ENCODE results near the gene CDC123.
A peak's percentile ranks its signal among the peaks of the same experiment; 100 is the strongest.
"Not testable (repeated sequence)": the region's sequence is repeated elsewhere in the genome, so short reads cannot be mapped to it uniquely, and the experiment has no call there.

The CDC123 gene

DNA sequence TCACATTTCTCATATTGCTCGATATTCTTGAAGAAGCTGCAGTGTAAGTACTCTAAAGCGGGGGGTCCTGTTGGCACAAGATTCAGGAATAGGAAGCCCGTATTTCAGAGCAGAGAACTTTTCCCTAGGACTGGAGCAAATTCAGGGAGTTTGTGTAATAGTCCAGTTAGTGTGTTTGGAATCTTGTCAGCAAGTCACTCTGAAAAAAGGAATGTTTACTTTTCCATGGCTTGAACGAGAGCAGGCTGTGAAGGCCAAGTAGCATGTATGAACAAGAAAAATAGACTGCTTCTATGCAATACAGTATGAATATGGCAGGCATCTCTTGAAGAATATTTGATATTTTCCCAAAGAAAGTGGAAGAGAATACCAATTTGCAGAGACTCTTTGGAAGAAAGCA lies 39.8 kb downstream of the CDC123 start:
- no peak for DNase-seq (ENCODE audit: low spot score)

DNA sequence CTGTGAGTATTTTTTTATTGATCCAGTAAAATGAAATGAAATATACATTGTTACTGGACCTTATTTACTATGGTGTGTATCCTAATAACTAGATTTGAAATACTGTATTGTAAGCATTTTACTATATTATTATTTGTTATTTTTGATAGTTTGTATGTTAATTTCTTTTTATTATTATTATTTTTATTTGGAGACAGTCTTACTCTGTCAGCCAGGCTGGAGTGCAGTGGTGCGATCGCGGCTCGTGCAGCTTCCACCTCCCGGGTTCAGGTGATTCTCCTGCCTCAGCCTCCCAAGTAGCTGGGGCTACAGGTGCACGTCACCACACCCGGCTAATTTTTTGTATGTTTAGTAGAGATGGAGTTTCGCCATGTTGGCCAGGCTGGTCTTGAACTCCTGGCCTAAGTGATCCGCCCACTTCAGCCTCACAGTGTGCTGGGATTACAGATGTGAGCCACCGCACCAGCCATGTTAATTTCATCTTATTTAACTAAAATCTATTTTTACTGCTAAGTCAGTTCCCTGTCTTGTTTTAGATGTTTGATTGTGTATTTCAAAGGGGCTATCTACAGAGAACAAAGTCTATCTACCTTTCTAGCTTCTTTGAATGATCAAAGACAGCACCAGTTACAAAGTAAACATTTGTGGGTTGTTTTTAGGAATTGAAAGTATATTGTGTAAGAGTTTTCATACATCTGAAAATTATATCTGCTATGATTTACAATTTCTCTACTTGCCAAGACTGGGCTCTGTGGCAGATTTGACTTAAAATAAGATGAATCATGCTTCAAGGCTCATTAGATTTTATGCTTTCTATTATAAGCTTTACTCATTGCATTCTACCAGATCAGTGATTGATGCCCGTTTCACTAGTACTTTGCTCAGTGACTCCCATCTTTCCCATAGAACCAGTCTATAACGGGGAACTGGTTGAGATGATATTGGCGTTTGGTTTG lies 41.6 kb downstream of the CDC123 start:
- DNase-seq (ENCODE audit: low spot score), result no peak

DNA sequence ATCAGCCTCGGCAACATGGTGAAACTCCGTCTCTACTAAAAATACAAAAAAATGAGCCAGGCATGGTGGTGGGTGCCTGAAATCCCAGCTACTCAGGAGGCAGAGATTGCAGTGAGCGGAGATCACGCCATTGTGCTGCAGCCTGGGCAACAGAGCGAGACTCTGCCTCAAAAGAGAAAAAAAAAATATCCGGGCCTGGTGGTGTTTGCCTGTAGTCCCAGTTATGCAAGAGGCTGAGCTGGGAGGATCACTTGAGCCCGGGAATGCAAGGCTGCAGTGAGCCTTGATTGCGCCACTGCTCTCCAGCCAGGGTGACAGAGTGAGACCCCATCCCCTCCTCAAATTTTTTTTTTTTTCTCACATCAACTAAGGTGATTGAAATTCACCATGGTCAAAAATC lies 42.8 kb downstream of the CDC123 start:
- DNase-seq (ENCODE audit: low spot score), result no peak

DNA sequence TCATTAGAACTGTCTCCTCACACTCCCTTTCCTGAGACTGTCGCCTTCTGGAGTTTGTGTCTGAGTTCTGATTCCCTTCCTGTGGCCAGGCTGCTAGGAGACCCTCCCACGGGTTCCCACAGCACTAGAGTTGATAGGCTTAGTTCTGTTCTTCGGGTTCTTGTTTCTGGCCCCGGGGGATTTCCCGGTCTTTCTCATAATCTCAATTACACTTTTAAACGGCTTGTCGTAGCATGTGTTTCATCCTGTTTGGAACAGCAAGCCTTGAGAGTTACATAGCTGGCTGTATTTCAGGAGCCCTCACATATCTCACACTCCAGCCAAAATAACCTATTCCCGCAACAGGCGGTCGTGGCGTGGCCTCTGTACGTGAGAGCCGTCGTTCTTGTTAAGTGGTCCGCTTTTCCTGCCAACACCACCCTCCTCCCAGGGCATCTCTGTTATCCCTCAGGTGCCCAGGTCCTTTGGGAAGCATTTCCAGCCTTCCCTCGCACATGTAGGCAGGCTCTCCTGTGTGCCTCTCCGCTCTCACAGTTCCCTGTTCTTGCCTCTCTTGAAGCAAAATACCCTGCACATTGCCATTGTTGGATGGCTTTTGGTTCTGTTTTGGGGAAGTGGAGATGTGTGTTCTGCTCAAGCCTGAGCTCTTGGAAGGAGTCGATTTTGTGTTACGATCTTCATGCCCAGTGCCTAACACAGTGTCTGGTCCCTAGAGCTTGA lies 46.0 kb downstream of the CDC123 start:
- no peak for DNase-seq (ENCODE audit: low spot score)

DNA sequence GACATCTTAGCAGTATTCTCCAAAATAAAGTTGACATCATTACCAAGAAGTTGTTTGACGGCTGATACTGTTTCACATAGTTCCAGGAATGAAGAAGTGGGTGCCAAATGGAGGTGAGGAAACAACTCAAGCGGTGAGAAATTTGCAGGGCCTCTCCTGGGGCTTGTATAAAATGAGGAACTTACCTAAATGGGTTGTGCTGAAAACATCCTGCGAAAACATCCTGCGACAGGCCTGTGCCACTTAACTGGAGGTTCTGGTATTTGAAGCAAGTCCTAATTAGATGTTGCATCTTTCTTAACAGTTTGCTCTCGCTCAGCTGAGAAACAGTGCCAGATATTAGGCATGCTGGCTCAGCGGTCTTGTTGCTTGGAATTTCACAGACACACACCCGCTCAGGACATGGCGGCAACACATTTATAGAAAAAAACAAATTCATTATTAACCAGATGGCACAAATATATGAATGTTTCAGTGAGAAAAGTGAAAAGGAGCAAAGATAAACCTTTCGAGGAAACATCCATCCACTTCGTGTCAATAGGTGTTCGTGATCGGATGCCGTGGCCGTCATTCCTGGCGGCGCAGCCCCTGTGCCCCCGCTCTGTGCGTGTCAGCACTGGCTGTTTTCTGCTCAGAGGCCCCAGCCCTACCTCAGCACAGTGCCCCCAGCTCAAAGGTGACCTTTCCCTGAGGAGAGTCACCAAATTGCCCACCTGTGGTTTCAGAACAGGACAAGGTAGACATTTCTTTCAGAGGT lies 48.1 kb downstream of the CDC123 start:
- DNase-seq (ENCODE audit: low spot score), result no peak

DNA sequence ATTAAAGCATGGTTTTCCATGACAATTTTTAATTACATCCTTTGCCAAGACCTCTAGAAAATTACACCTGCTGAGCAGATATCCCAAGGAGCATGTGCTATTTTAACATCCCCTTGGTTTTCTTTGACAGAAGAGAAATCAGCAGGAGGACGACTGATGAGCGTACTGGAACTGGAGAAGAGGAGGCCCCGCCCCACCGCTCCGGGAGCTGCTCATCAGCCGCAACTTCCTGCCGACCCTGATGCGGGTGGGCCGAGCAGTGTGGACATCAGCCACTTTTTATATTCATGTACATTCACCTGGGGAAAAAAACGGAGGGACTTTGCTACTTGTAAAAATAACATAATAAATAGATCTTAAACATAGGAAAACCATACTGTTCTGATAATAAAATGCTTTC lies 54.2 kb downstream of the CDC123 start:
- peak; percentile 32 for DNase-seq (ENCODE audit: low spot score)

DNA sequence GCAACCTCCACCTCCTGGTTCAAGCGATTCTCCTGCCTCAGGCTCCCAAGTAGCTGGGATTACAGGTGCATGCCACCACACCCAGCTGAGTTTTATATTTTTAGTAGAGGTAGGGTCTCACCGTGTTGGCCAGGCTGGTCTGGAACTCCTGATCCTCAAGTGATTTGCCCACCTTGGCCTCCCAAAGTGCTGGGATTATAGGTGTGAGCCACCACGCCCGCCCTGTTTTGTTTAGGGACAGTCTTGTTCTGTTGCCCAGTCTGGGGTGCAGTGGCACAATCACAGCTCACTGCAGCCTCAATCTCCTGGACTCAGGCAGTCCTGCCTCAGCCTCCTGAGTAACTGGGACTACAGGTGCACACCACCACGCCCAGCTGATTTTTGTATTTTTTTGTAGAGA lies 54.7 kb downstream of the CDC123 start:
- not testable (repeated sequence) for DNase-seq (ENCODE audit: low spot score)

DNA sequence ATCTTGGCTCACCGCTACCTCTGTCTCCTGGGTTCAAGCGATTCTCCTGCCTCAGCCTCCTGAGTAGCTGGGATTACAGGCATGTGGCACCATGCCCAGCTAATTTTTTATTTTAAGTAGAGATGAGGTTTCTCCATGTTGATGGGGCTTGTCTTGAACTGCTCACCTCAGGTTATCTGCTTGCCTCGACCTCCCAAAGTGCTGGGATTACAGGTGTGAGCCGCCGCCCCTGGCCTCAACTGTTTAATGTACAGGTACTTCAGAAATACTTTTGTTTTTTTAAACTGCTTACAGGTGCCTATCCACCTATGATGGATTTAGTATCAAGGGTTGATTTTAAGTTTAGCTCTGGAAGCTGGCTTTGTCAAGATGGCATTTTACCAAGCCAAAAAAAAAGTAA lies 55.6 kb downstream of the CDC123 start:
- no peak for DNase-seq (ENCODE audit: low spot score)

DNA sequence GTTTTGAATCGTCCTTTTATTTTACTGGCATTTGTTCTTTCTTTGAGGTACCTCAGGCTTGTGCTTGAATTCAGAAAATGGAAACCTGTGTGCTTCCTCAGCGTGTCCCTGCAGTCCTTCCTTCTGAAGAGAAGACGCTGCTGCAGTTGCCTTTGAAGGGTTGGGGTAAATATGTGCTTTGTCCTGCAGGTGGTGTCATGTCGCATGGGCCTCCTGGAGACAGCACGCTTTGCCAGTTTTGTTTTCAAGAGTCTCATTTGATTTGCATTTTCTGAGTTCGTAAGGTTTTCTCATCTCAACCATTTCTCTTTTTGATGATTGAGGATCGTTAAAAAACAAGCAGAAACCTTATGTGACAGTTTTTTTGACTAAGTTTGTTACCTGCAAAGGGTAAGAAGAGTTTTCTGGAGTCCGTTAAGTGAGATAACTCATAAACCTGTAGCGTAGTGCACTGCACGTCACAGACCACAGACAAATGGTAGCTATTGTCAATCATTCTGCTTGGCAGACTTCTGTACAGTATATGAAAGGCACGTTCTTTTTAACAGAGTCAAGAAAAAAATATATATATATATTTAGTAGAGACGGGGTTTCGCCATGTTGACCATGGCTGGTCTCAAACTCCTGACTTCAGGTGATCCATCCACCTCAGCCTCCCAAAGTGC lies 57.0 kb downstream of the CDC123 start:
- peak; percentile 64 for DNase-seq (ENCODE audit: low spot score)

DNA sequence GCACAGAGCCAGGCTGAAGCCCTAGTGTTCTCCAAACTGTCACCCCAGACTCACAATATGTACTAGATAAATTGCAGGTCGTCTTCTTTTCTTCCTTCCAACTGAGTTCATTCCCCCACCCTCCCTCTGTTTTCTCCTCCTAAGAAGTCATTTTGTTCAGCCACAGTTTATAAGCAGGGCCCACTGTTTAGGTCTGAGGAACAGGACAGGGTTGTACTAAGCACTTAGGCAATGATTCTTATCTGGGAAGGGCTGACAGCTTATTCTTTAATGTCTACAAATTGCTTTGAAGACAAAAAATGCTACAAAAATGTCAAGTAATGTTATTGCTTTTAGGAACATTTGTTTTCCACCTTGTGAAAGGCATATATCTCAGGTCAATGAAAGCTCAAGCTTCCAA lies 59.1 kb downstream of the CDC123 start:
- DNase-seq (ENCODE audit: low spot score), result no peak

DNA sequence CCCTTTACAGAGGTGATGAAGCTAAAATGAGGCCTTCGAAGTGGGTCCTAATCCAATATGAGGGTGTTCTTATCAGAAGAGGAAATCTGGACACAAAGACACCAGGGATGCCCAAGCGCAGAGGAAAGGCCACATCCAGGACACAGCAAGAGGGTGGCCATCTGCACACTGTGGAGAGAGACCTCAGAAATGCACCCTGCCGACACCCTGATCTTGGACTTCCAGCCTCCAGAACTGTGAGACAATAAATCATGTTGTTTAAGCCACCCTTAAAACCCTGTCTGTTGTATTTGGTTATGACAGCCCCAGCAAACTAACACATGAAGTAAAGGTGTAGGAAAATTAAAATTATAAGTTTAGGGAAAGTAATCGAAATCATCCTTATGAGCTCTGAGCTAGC lies 64.0 kb downstream of the CDC123 start:
- no peak for DNase-seq (ENCODE audit: low spot score)

DNA sequence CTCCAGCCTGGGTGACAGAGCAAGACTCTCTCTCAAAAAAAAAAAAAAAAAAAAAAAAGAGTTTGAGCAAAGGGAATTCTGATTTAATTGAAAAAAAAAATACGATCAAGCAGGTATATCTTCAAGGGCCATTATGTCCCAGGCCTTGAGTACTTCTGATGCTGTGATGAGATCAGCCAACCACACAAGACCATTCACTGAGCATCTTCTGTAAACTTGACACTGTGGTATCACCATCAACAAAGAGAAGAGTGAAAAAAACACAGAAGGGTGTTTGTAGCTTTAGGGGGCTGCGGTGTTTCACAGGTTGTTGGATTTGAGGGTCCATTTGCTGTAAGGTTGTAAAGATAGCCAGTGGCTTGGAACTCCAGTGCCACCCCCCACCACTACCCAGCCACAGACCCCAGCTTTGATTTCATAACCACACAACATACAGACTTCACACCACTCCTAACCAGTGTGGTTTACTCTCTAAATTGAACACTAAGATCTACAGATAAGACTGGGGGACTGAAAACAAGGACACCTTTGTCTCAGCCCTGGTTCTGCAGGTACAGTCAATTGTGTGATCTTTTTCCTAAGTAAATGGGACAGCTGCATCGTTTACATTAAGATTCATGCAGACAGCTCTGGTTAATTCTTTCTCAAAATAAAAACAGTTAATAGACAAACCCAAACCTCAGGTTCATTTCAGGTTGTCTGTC lies 66.4 kb downstream of the CDC123 start:
- no peak for DNase-seq (ENCODE audit: low spot score)

DNA sequence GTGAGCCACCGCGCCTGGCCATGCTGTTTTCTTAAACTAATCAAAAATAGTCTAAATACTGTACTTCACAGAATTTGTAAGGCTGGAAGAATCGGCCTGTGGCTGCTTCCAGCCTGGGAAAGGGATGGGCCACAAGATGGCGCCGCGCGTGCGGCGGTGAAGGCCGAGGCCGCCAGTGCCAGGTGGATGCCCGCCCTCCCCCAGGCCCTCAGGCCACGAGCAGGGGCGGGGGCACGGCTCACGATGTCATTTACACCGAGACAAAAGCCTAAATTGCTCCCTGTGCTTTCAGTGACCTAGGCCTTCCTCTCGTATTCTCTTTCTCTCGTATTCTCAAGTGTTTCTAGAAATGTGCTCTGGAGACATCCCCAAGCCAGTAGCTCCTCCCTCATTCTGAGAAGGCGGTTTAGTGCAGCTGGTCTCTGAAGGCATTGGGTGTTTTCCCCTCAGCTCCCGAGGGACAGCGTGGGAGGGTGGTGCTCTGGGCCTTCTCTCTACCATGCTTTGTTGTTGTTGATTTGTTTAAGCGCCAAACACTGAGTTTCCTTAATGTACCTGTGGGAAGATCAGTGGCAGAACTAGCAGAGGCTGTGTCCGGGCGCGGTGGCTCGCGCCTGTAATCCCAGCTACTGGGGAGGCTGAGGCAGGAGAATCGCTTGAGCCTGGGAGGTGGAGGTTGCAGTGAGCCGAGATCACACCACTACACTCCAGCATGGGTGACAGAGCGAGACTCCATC lies 68.4 kb downstream of the CDC123 start:
- DNase-seq (ENCODE audit: low spot score), result peak; percentile 93

DNA sequence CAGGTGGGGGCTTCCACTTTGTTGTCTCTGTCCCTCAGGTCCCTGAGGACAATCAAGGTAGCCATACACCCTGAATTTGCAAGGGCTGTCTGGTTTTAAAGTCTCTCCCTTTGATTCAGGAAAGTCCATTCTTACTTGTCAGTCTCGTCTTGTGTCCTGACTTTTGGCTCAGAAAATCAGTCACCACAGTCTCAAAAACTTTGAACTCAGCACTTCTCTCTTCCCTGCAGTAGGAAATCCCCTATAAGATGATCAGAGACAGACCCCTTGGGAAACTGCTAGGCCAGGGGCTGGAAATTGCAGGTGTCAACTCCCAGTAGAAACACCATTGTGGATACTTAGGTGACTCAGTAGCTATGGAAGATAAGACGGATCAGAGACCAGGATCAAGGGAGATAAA lies 73.1 kb downstream of the CDC123 start:
- no peak for DNase-seq (ENCODE audit: low spot score)

DNA sequence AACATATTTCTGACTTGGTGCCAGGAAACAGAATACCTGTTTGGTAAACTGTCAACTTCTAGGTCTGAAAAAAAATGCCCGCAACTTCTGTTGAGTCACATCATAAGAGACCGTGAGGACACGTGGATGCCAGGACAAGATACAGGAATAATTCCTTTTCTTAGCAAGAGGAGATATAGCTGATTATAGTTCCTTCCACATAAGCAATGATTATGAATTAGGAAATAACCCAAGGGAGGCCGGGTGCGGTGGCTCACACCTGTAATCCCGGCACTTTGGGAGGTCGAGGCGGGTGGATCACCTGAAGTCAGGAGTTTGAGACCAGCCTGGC lies 75.2 kb downstream of the CDC123 start:
- no peak for DNase-seq (ENCODE audit: low spot score)

DNA sequence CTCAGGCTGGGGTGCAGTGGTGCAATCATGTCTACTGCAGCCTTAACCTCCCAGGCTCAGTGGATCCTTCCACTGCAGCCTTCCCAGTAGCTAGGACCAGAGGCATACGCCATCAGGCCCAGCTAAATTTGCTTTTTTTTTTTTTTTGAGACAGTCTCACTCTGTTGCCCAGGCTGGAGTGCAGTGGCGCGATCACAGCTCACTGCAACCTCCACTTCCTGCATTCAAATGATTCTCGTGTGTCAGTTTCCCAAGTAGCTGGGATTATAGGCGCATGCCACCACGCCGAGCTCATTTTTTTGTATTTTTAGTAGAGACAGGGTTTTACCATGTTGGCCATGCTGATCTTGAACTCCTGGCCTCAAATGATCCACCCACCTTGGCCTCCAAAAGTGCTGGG lies 81.9 kb downstream of the CDC123 start:
- DNase-seq (ENCODE audit: low spot score), result not testable (repeated sequence)

DNA sequence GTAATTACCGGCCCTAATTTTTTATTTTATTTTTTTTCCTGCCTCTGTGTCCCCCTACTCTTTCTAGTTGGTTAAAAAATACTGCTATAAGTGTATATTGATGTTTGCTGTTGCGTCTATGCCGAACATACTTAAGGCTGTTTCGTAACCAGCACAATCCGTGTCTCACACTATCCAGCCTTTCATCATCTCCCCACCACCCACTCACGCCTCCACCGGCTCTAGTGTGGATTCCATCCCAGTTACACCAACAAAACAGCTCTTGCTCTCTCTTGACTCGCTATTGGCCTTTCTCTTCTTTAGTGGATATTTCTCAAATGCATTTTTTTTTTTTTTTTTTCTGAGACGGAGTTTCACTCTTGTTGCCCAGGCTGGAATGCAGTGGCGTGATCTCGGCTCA lies 83.3 kb downstream of the CDC123 start:
- DNase-seq (ENCODE audit: low spot score), result no peak

DNA sequence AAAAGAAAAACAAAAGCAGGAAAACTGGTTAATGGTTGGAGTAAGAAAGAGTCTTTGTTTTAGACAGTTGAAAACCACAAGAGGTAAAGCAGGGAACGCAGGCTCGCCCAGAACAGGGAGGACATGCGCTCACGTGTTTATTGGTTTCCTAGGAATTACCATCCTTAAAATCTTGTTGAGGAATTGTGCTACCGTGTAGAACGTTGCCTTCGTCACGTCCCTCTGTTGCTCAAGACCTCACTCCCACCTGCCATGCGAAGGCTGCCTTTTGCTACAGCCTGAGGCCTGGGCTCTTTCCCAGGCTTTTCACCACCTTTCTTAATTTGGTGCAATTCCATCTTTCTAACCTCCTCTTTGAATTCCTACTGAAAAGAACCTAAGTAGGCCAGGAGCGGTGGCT lies 91.8 kb downstream of the CDC123 start:
- DNase-seq (ENCODE audit: low spot score), result no peak

DNA sequence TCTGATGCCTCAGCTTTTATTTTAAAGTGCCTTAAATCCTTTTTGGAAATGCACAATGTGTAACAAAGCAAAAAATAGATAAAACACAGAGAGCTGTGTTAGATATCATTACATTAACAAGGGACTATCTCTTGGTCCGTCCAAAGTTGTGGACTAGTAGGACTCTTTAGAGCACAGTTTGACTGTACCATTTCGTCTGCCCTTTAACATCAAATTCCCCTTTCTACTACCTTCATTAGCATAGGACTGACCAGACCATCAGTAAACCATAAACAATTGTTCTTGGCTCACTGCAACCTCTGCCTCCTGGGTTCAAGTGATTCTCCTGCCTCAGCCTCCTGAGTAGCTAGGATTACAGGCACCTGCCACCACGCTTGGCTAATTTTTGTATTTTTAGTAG lies 101.8 kb downstream of the CDC123 start:
- not testable (repeated sequence) for DNase-seq (ENCODE audit: low spot score)

DNA sequence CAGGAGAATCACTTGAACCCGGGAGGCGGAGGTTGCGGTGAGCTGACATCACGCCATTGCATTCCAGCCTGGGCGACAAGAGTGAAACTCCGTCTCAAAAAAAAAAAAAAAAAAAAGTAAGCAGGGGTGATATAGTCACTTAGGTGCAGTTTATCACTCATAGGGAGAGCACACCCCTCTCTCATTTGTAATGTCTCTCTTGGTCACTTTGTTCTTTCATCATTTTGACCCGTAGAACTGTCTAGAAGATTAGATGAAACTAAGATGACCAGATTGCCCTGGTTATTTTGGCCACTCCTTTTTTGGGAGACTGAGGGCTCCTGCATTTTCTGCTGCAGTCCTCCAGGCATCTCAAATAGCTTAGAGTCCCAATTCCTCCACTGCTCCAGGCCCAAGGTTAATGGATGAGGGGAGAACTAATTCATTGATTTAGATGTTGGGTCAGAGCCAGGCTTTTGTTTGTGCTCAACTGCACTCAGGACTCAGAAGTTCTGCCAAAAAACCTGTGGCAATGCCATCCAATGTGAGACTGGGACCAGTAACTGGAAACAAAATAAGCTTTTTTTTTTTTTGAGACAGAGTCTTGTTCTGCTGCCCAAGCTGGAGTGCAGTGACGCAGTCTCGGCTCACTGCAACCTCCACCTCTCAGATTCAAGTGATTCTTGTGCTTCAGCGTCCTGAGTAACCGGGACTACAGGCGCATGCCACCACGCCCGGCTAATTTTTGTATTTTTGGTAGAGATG lies 103.4 kb downstream of the CDC123 start:
- peak; percentile 36 for DNase-seq (ENCODE audit: low spot score)

Data from iPS-NIHi11 (cell line).